Heart left ventricle (tissue), 13 donors: ENCODE results near the gene RIPOR1.

ENCODE experiments used
- POLR2A ChIP-seq, 2 donors: fragments of 450-650 bp; IDR thresholded peaks; one replicate each; pipeline ENCODE4 v1.6.1; 2017; ENCODE audit warnings: antibody characterized with exemption in 2 of 2, mild to moderate bottlenecking in 2 of 2, moderate library complexity in 2 of 2
- TF ChIP-seq, protein P1 (sequence below), 12 donors: fragments of 200-600 bp; sonication (generic) in 4 of 12; IDR thresholded peaks; one replicate each; pipeline versions ENCODE4 v1.5.0 to v1.8.0; 2018 to 2022; ENCODE audit warnings: antibody characterized with exemption in 12 of 12, mild to moderate bottlenecking in 5 of 12
- donor health status: ischemic (EF 13 %, LVEDD 7.1; RV severe dilation, severe dysfunction).
- donor health status: DM: no; HTN: yes; CAD: no.
- donor health status: DM: no; HTN: no; CAD: no.
- donor health status: ischemic (EF 25% LVEDD 6.9; RV normal size, moderate dysfunction).
- donor health status: ischemic (EF 25% LVEDD 5.7; RV mildly dilated, moderate dysfunction).
- donor health status: ischemic (EF 35%, LVEDD 5.7; RV mildly dilated, moderate dysfunction).
- donor health status: nonischemic (EF 11% LVEDD 7.7; RV severe dilation, severe dysfunction).
- donor health status: DM: yes; HTN: yes; CAD: no.
- donor health status: PGD.
- donor health status: ischemic (EF 29% LVEDD 5.4; RV normal size, mild dysfunction).
- donor health status: nonischemic (EF 23%, LVEDD 6.1; RV moderate dilation, normal function).

- TF ChIP-seq, protein P1, sequence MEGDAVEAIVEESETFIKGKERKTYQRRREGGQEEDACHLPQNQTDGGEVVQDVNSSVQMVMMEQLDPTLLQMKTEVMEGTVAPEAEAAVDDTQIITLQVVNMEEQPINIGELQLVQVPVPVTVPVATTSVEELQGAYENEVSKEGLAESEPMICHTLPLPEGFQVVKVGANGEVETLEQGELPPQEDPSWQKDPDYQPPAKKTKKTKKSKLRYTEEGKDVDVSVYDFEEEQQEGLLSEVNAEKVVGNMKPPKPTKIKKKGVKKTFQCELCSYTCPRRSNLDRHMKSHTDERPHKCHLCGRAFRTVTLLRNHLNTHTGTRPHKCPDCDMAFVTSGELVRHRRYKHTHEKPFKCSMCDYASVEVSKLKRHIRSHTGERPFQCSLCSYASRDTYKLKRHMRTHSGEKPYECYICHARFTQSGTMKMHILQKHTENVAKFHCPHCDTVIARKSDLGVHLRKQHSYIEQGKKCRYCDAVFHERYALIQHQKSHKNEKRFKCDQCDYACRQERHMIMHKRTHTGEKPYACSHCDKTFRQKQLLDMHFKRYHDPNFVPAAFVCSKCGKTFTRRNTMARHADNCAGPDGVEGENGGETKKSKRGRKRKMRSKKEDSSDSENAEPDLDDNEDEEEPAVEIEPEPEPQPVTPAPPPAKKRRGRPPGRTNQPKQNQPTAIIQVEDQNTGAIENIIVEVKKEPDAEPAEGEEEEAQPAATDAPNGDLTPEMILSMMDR (IDR thresholded peaks at IDR 0.05): no peak
- TF ChIP-seq POLR2A (IDR thresholded peaks at IDR 0.05): no peak
These were observed 41.8 kb upstream of the RIPOR1 start for GRCh38 chr16:67486805-67487204.
